GM23338 (cell line): ENCODE measurements around the gene ALPI. TPM values are rescaled to one million over a fixed set of nuclear protein-coding genes. Genes with fewer than 3 reads are reported as not detected.

Experiments used
- ATAC-seq: fragments of 200-7000 bp; cut with Tn5 transposase; 3 replicates; pipeline ENCODE4 v1.9.1; 2020
- DNase-seq: peaks from one replicate; pipeline ENCODE4 v3.0.0-alpha.2; 2015; ENCODE audit warnings: low spot score
- H2AFZ ChIP-seq: fragments of 200-600 bp; sonication (generic); 2 replicates; pipeline ENCODE4 v1.8.0; 2016; ENCODE audit warnings: antibody characterized with exemption, mild to moderate bottlenecking, moderate library complexity
- H3F3A ChIP-seq: fragments of 200-600 bp; sonication (generic); replicated peaks from 2 replicates; pipeline ENCODE4 v1.8.0; 2017; ENCODE audit warnings: antibody characterized with exemption, mixed run types, low read depth
- H3K27ac ChIP-seq: fragments of 200-600 bp; sonication (generic); 2 replicates; pipeline ENCODE4 v1.6.1; 2016; ENCODE audit warnings: low read depth
- H3K27me3 ChIP-seq: fragments of 200-600 bp; sonication (generic); 2 replicates; pipeline ENCODE4 v1.8.0; 2016; ENCODE audit warnings: mild to moderate bottlenecking, mixed run types, moderate library complexity; ENCODE audit not compliant: insufficient read depth
- H3K36me3 ChIP-seq: fragments of 200-600 bp; sonication (generic); 2 replicates; pipeline ENCODE4 v1.8.0; 2016; ENCODE audit warnings: mild to moderate bottlenecking; ENCODE audit not compliant: insufficient read depth
- H3K4me1 ChIP-seq: fragments of 200-600 bp; sonication (generic); 2 replicates; pipeline ENCODE4 v1.8.0; 2016; ENCODE audit warnings: mild to moderate bottlenecking, moderate library complexity; ENCODE audit not compliant: insufficient read depth
- H3K4me2 ChIP-seq: fragments of 200-600 bp; sonication (generic); 2 replicates; pipeline ENCODE4 v1.7.1; 2017; ENCODE audit warnings: mixed run types
- H3K4me3 ChIP-seq: fragments of 200-600 bp; sonication (generic); 2 replicates; pipeline ENCODE4 v1.6.1; 2016; ENCODE audit warnings: mixed run types
- H3K79me2 ChIP-seq: fragments of 200-600 bp; sonication (generic); replicated peaks from 2 replicates; pipeline ENCODE4 v1.8.0; 2017; ENCODE audit warnings: mild to moderate bottlenecking; ENCODE audit not compliant: insufficient read depth
- H3K9me2 ChIP-seq: fragments of 200-600 bp; sonication (generic); 2 replicates; pipeline ENCODE4 v1.8.0; 2017; ENCODE audit not compliant: insufficient read depth
- H4K20me1 ChIP-seq: fragments of 200-600 bp; sonication (generic); replicated peaks from 2 replicates; pipeline ENCODE4 v1.8.0; 2017; ENCODE audit warnings: mild to moderate bottlenecking; ENCODE audit not compliant: insufficient read depth
- H3K27ac Mint-ChIP-seq: 2 replicates; pipeline ENCODE4 v1.8.0; 2020; ENCODE audit warnings: inconsistent platforms, mild to moderate bottlenecking, moderate library complexity, mixed read lengths
- H3K27me3 Mint-ChIP-seq: 3 replicates; pipeline ENCODE4 v1.8.0; 2022; ENCODE audit warnings: low read depth, mild to moderate bottlenecking, moderate library complexity, mixed read lengths, inconsistent platforms; ENCODE audit not compliant: insufficient read depth, poor library complexity
- H3K36me3 Mint-ChIP-seq: 3 replicates; pipeline ENCODE4 v1.8.0; 2021; ENCODE audit warnings: low read depth, mild to moderate bottlenecking, inconsistent platforms, moderate library complexity, mixed read lengths
- H3K4me1 Mint-ChIP-seq: 3 replicates; pipeline ENCODE4 v1.8.0; 2020; ENCODE audit warnings: mild to moderate bottlenecking, inconsistent platforms, mixed read lengths
- H3K4me3 Mint-ChIP-seq: 3 replicates; pipeline ENCODE4 v1.8.0; 2021; ENCODE audit warnings: moderate library complexity, mild to moderate bottlenecking, inconsistent platforms, mixed read lengths
- H3K9me3 Mint-ChIP-seq: 3 replicates; pipeline ENCODE4 v1.8.0; 2020; ENCODE audit warnings: moderate library complexity, mild to moderate bottlenecking, inconsistent platforms, mixed read lengths
- CREB1 ChIP-seq: fragments of 250-450 bp; sonication (Bioruptor Pico); IDR thresholded peaks from 2 replicates; pipeline ENCODE4 v1.5.0; 2020; ENCODE audit warnings: low read depth, mild to moderate bottlenecking, moderate library complexity
- ETS1 ChIP-seq: IDR thresholded peaks from 2 replicates; pipeline ENCODE4 v1.6.1; 2016; ENCODE audit warnings: antibody characterized with exemption
- EZH2phosphoT487 ChIP-seq: fragments of 200-600 bp; sonication (generic); IDR thresholded peaks from one replicate; pipeline ENCODE4 v1.8.1; 2018; ENCODE audit warnings: antibody characterized with exemption; ENCODE audit not compliant: unreplicated experiment
- NANOG ChIP-seq: IDR thresholded peaks from 2 replicates; pipeline ENCODE4 v1.6.1; 2016; ENCODE audit warnings: antibody characterized with exemption, borderline replicate concordance
- POLR2AphosphoS5 ChIP-seq: IDR thresholded peaks from 2 replicates; pipeline ENCODE4 v1.6.1; 2016; ENCODE audit warnings: antibody characterized with exemption, low read depth
- REST ChIP-seq: IDR thresholded peaks from one replicate; pipeline ENCODE4 v1.6.1; 2018; ENCODE audit warnings: antibody characterized with exemption; ENCODE audit not compliant: unreplicated experiment
- ZNF114 ChIP-seq: fragments of 250-450 bp; sonication (Bioruptor Pico); IDR thresholded peaks from 2 replicates; pipeline ENCODE4 v1.5.0; 2020; ENCODE audit warnings: mild to moderate bottlenecking, moderate library complexity
- polyA plus RNA-seq: library from polyadenylated mRNA; unstranded; fragments of >200 nt; fragmentation: Nextera tagmentation; extraction: Ambion mirVana; gene quantifications from 2 replicates; pipeline ENCODE4 v1.2.1, GENCODE V29; 2016
- total RNA-seq: library from RNA; depleted of rRNA; stranded (reverse); fragments of >200 nt; shearing (Covaris generic); gene quantifications from 2 replicates; pipeline ENCODE4 v1.2.3, GENCODE V29; 2014

Gene ALPI
- total and polyA plus RNA-seq, 2 experiments from 2014 or later, result not detected

- H3K4me3 ChIP-seq, result no peak overlapping the region
- H3K27ac ChIP-seq, result no peak overlapping the region
- no peaks in the 10 kb centered on the region for H3K9me2 ChIP-seq
- no peaks in the 10 kb centered on the region for H3K36me3 ChIP-seq
- Mint-ChIP-seq H3K27ac (no peak overlapping the region), H3K27me3 (peaks cover 22% of the 10 kb centered on the region), H3K9me3 (no peaks in the 10 kb centered on the region), H3K36me3 (no peaks in the 10 kb centered on the region), H3K4me1 (peaks cover 15% of the 10 kb centered on the region), H3K4me3 (no peak overlapping the region)
- H3K4me2 ChIP-seq, result no peak overlapping the region
- TF ChIP-seq ZNF114, result no peak
- no peak for TF ChIP-seq POLR2AphosphoS5
- no peak for DNase-seq
- no peaks in the 10 kb centered on the region; the same call in 1 of the 2 replicates for H3K27me3 ChIP-seq
- H3F3A ChIP-seq, result no peaks in the 10 kb centered on the region
- H4K20me1 ChIP-seq, result no peaks in the 10 kb centered on the region
- H3K79me2 ChIP-seq, result no peaks in the 10 kb centered on the region
- no peak overlapping the region for H2AFZ ChIP-seq
- H3K4me1 ChIP-seq, result peaks cover 7% of the 10 kb centered on the region; the same call in 1 of the 2 replicates
- ATAC-seq, result no peak
Observed at GRCh38 chr2:232496501-232497270, 40.7 kb downstream of the ALPI start.

DNA sequence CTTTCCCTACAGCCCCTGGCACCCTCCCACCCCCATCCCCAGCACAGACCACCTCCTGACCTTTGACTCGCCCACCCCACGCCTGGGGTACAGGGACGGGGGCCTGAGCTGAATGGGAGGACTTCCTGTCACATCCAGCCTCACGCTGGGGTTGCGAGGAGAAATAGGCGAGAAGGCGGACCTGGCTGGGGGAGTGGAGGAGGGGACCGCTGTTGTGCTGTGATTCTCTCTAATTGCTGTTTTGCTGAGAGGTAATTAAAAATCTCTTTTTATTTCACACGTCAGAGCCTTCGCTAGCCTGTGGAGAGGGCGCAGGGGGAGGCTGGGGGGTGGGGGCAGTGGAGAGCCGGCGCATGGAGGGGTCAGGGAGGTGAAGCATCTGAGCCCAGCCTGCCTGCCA lies 41.4 kb downstream of the ALPI start:
- Histone ChIP-seq H4K20me1 (no peaks in the 10 kb centered on the region), H3K9me2 (no peaks in the 10 kb centered on the region), H3K79me2 (no peaks in the 10 kb centered on the region), H3K4me2 (no peak overlapping the region), H2AFZ (no peak overlapping the region), H3F3A (no peaks in the 10 kb centered on the region), H3K27me3 (peaks cover 6% of the 10 kb centered on the region; the same call in 1 of the 2 replicates), H3K4me3 (no peak overlapping the region), H3K36me3 (no peaks in the 10 kb centered on the region), H3K4me1 (peaks cover 10% of the 10 kb centered on the region; the same call in 1 of the 2 replicates), H3K27ac (no peak overlapping the region)
- peaks cover 18% of the 10 kb centered on the region for H3K4me1 Mint-ChIP-seq
- ATAC-seq, result no peak
- no peak for DNase-seq
- H3K9me3 Mint-ChIP-seq, result no peaks in the 10 kb centered on the region
- no peak overlapping the region for H3K27ac Mint-ChIP-seq
- TF ChIP-seq CREB1 (CRISPR knock-in tag), result no peak
- TF ChIP-seq ZNF114, result no peak
- no peak for TF ChIP-seq REST
- no peaks in the 10 kb centered on the region for H3K36me3 Mint-ChIP-seq
- H3K4me3 Mint-ChIP-seq, result no peak overlapping the region
- peaks cover 19% of the 10 kb centered on the region for H3K27me3 Mint-ChIP-seq

DNA sequence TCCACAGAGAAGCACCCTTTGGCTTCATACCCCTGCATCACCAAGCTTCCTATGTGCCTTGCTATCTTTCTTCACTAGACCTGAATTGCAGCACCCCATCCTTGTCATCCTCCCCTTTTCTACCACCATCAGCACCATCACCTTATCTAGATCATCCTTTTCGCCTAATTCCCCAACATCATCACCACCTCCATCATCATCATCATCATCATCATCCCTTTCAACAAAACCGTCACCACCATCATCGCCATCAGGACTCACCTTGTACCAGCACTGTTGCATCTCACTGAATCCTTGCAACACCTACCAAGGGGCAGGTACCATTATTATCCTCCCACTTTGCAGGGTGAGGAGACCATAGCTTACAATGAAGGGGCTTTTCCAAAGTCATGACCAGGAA lies 42.5 kb downstream of the ALPI start:
- peaks cover 26% of the 10 kb centered on the region for H3K27me3 Mint-ChIP-seq
- TF ChIP-seq ZNF114 (no peak), REST (no peak), NANOG (no peak), ETS1 (no peak), POLR2AphosphoS5 (no peak), EZH2phosphoT487 (no peak)

More for the DNA sequence above, 42.5 kb downstream of the ALPI start:
- no peaks in the 10 kb centered on the region for H3K36me3 Mint-ChIP-seq
- Histone ChIP-seq H2AFZ (no peak overlapping the region), H3K4me3 (no peak overlapping the region), H3F3A (no peaks in the 10 kb centered on the region), H3K9me2 (no peaks in the 10 kb centered on the region), H3K36me3 (no peaks in the 10 kb centered on the region), H3K79me2 (no peaks in the 10 kb centered on the region), H3K4me1 (peaks cover 10% of the 10 kb centered on the region; the same call in 1 of the 2 replicates), H3K27ac (no peak overlapping the region), H3K27me3 (peaks cover 14% of the 10 kb centered on the region), H4K20me1 (no peaks in the 10 kb centered on the region), H3K4me2 (no peak overlapping the region)
- H3K27ac Mint-ChIP-seq, result no peak overlapping the region
- no peak for DNase-seq
- H3K9me3 Mint-ChIP-seq, result no peaks in the 10 kb centered on the region
- H3K4me3 Mint-ChIP-seq, result no peak overlapping the region; the same call in 2 of the 3 replicates
- no peak for ATAC-seq
- H3K4me1 Mint-ChIP-seq, result peaks cover 18% of the 10 kb centered on the region
